ENCODE measurements around the gene METTL8. TPM values are rescaled to one million over a fixed set of nuclear protein-coding genes. Genes with fewer than 3 reads are reported as not detected.
"Not testable (repeated sequence)": the region's sequence is repeated elsewhere in the genome, so short reads cannot be mapped to it uniquely, and the experiment has no call there.

The METTL8 gene
- total RNA-seq, 1 donor from 2014 or later: 31.5 TPM

- peak; percentile 16 for DNase-seq (ENCODE audit: low read depth)
- no peak overlapping the region for H3K4me3 ChIP-seq (ENCODE audit: low read depth, low read length)
- no peak for TF ChIP-seq CTCF (conservative IDR thresholded peaks at IDR 0.05; ENCODE audit: low read depth, low read length)
Measured at GRCh38 chr2:171390941-171391516, 42.8 kb downstream of the METTL8 start.

- no peak overlapping the region for H3K4me3 ChIP-seq (ENCODE audit: low read depth, low read length)
- DNase-seq (ENCODE audit: low read depth): no peak
- TF ChIP-seq CTCF (conservative IDR thresholded peaks at IDR 0.05; ENCODE audit: low read depth, low read length): no peak
Measured at GRCh38 chr2:171389780-171390179, 44.0 kb downstream of the METTL8 start.

- no peak for TF ChIP-seq CTCF (conservative IDR thresholded peaks at IDR 0.05; ENCODE audit: low read depth, low read length)
- no peak overlapping the region for H3K4me3 ChIP-seq (ENCODE audit: low read depth, low read length)
- DNase-seq (ENCODE audit: low read depth): no peak
Measured at GRCh38 chr2:171389325-171389724, 44.5 kb downstream of the METTL8 start.

GRCh38 chr2:171387052-171387451, 46.7 kb downstream of the METTL8 start:
- no peak for TF ChIP-seq CTCF (conservative IDR thresholded peaks at IDR 0.05; ENCODE audit: low read depth, low read length)
- DNase-seq (ENCODE audit: low read depth): no peak
- H3K4me3 ChIP-seq (ENCODE audit: low read depth, low read length): no peak overlapping the region

- no peak for TF ChIP-seq CTCF (conservative IDR thresholded peaks at IDR 0.05; ENCODE audit: low read depth, low read length)
- no peak overlapping the region for H3K4me3 ChIP-seq (ENCODE audit: low read depth, low read length)
- no peak for DNase-seq (ENCODE audit: low read depth)
Measured at GRCh38 chr2:171386627-171387026, 47.2 kb downstream of the METTL8 start.

- no peak overlapping the region for H3K4me3 ChIP-seq (ENCODE audit: low read depth, low read length)
- DNase-seq (ENCODE audit: low read depth): peak; percentile 23
- no peak for TF ChIP-seq CTCF (conservative IDR thresholded peaks at IDR 0.05; ENCODE audit: low read depth, low read length)
Measured at GRCh38 chr2:171383134-171383533, 50.7 kb downstream of the METTL8 start.

- not testable (repeated sequence) for H3K4me3 ChIP-seq (ENCODE audit: low read depth, low read length); DNase-seq (ENCODE audit: low read depth)
Measured at GRCh38 chr2:171382175-171382574, 51.6 kb downstream of the METTL8 start.

GRCh38 chr2:171377852-171378251, 55.9 kb downstream of the METTL8 start:
- DNase-seq (ENCODE audit: low read depth): not testable (repeated sequence)

More at GRCh38 chr2:171377852-171378251, 55.9 kb downstream of the METTL8 start:
- not testable (repeated sequence) for H3K4me3 ChIP-seq (ENCODE audit: low read depth, low read length)
